Epidermal melanocyte (primary cell): ENCODE results near the gene YPEL2.

Experiments used
- DNase-seq: peaks from one replicate; pipeline ENCODE4 v3.0.0; 2011; ENCODE audit warnings: low spot score; ENCODE audit not compliant: insufficient read length

Gene YPEL2

GRCh38 chr17:59356543-59357218 is 25.2 kb downstream of the YPEL2 start:
- DNase-seq = no peak

GRCh38 chr17:59357219-59357697 is 25.8 kb downstream of the YPEL2 start:
- DNase-seq = no peak

GRCh38 chr17:59357929-59358328 is 26.5 kb downstream of the YPEL2 start:
- no peak for DNase-seq

GRCh38 chr17:59361386-59361785 is 29.9 kb downstream of the YPEL2 start:
- DNase-seq = no peak

- DNase-seq = no peak
Measured at GRCh38 chr17:59361916-59362810, 30.7 kb downstream of the YPEL2 start.

GRCh38 chr17:59362811-59363205 is 31.4 kb downstream of the YPEL2 start:
- no peak for DNase-seq

GRCh38 chr17:59365383-59365981 is 34.0 kb downstream of the YPEL2 start:
- DNase-seq = no peak

- no peak for DNase-seq
Measured at GRCh38 chr17:59366040-59366757, 34.7 kb downstream of the YPEL2 start.

GRCh38 chr17:59366773-59367656 is 35.6 kb downstream of the YPEL2 start:
- DNase-seq = no peak

- DNase-seq = no peak
Measured at GRCh38 chr17:59367657-59368045, 36.2 kb downstream of the YPEL2 start.

- no peak for DNase-seq
Measured at GRCh38 chr17:59368218-59368857, 36.9 kb downstream of the YPEL2 start.

- no peak for DNase-seq
Measured at GRCh38 chr17:59369031-59369975, 37.8 kb downstream of the YPEL2 start.

GRCh38 chr17:59370593-59371299 is 39.3 kb downstream of the YPEL2 start:
- DNase-seq = no peak

GRCh38 chr17:59371416-59372100 is 40.1 kb downstream of the YPEL2 start:
- DNase-seq = no peak

GRCh38 chr17:59372138-59372751 is 40.8 kb downstream of the YPEL2 start:
- peak; percentile 75 for DNase-seq

- no peak for DNase-seq
Measured at GRCh38 chr17:59373882-59374495, 42.5 kb downstream of the YPEL2 start.

- no peak for DNase-seq
Measured at GRCh38 chr17:59374612-59375011, 43.2 kb downstream of the YPEL2 start.
